ENCODE data around the gene RSRC1.
"Not testable (repeated sequence)": the region's sequence is repeated elsewhere in the genome, so short reads cannot be mapped to it uniquely, and the experiment has no call there.

The RSRC1 gene

DNA sequence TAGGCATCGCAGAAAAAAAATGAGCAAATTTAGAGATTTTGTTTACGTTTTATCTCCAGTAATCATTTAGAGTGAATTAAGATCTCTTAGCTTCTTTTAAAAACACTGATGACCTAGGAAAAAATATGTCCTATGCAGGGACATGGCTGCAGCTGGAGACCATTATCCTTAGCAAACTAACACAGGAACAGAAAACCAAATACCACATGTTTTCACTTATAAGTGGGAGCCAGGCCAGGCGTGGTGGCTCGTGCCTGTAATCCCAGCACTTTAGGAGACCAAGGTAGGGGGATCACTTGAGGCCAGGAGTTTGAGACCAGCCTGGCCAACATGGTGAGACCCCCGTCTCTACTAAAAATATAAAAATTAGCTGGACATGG lies 298.6 kb downstream of the RSRC1 start:
- DNase-seq = not testable (repeated sequence)

DNA sequence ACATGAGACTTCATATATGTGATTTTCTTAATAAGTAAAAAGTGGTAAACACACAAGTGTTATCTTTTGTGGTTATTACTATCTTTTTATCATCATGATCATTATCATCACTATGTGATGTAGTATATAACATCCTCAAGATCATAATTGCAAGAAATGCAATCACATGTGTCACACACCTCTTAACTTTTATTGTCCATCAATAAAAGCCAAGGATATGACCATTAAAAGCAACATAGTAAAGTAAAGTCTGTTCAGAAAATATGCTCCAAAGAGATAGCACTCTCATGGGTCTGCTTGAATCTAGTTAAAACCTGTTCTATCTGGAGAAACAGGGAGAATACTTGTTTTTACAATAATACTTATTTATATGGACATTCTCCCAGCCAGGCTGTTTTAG lies 308.1 kb downstream of the RSRC1 start:
- no peak for DNase-seq

GRCh38 chr3:158419820-158420653 lies 310.1 kb downstream of the RSRC1 start:
- DNase-seq = no peak

DNA sequence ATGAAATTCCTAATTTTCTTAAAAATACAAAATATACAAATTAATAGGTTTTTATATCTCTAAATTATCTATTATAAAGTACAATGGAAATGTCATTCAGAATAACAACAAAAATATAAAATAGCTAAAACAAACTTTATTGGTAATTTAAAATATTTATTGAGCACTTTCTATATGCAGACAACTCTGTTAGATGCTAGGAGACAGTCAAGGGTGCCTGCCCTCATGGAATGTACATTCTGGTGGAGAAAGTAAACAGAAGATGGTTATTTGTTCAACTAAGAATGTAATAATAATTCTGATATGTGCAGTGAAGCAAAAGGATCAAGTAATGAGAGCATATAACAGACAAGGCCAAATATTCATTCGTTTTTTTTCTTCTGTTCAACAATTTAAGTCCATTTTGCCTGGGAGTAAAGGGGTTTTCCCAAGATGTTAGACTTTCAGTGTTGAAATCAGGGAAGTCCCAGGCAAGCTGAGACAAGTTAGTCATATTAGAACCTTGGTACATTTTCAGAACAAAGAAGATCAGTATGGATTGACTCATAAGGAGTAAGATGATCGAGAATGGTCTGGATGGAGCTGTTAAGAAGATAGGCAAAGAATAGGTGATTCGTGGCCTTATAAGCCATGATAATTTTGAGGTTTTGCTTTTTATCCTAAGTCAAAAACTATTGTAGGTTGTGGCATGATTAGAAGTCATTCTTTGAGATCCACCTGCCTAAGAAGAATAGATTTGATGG lies 310.9 kb downstream of the RSRC1 start:
- peak; percentile 82 for DNase-seq

GRCh38 chr3:158430448-158430847 lies 320.6 kb downstream of the RSRC1 start:
- DNase-seq = no peak

GRCh38 chr3:158430968-158431367 lies 321.1 kb downstream of the RSRC1 start:
- no peak for DNase-seq

GRCh38 chr3:158431829-158432228 lies 321.9 kb downstream of the RSRC1 start:
- DNase-seq = no peak

DNA sequence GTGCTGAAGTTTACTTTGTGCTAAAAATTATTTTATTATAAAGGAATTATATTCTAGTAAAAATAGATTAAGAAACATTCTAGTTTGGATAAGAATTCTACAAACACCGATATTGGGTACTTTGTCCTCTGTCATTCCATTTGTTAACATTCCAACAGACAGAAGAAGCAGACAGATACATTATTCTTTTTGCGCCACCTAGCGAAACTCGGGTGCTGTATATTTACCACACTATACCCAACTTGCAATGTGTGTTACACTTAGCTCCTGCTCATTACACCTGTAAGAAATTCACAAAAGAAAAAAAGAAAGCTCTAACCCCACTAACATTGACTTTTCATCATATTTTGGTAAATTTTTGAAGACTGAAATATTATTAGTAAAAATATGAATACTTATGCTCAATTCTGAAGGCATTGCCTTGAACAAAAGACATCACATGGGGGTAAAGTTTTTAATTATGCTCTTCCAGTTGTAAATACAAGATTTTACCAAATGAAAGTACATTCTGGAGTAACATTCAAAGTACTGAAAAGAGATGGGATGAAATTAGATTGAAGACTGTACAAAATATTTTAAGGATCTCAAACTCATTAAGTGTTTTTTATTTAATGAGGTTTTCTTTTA lies 324.6 kb downstream of the RSRC1 start:
- peak; percentile 70 for DNase-seq

- no peak for DNase-seq
These were observed 333.7 kb downstream of the RSRC1 start for GRCh38 chr3:158443632-158444031.

GRCh38 chr3:158447408-158447807 lies 337.5 kb downstream of the RSRC1 start:
- no peak for DNase-seq

- no peak for DNase-seq
These were observed 341.6 kb downstream of the RSRC1 start for GRCh38 chr3:158451405-158452055.

DNA sequence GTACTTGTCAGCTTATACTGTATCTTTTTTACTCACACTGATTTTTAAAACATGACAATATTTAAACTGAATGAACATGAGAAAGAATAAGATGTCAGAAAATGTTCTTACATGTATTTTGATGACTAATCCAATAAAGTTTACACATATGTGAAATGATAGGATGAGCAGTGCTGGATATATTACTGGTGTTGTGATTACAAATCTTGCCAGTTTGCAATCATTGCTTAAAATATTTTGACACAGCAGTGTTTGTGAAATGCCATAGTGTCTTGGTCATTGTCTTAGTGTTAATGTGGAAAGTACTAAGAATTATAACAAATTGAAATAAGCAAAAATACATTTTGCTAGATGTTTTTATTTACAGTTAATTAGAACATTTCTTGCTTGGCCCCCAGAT lies 342.4 kb downstream of the RSRC1 start:
- DNase-seq = no peak

DNA sequence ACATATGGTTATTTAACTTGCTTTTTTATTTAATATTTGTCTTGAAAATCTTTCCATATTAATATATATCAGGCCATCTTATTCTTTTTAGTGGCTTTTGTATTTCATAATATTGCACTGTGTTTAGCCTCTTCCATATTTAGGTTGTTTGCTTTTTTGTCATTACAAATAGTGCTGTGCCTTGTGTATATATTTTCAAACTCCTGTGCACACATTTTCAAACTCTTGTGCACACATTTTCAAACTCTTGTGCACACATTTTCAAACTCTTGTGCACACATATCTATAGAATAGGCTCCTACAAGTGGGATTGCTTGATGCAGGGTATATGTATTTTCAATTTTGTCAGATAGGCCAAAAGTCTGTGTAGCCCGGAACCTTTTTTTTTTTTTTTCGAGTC lies 343.1 kb downstream of the RSRC1 start:
- DNase-seq = no peak

GRCh38 chr3:158453865-158454264 lies 344.0 kb downstream of the RSRC1 start:
- DNase-seq = no peak

GRCh38 chr3:158455406-158455805 lies 345.5 kb downstream of the RSRC1 start:
- no peak for DNase-seq

DNA sequence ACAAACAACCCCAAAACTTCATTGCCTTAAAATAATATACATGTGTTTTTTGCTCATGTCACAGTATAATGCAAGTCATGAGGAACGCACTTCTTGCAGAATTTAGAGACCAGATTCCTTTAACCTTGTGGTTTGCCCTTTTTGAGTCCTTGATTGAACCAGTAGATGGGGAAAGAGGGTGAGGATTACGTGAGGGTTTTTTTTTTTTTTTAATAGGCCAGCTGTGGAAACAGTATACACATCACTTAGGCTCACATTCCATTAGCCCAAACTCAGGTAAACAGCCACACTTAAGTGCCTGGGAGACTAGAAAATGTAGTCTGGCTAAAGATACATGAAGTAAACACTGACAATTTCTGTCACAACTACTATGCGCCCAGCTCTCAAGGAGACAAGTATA lies 346.2 kb downstream of the RSRC1 start:
- DNase-seq = no peak

DNA sequence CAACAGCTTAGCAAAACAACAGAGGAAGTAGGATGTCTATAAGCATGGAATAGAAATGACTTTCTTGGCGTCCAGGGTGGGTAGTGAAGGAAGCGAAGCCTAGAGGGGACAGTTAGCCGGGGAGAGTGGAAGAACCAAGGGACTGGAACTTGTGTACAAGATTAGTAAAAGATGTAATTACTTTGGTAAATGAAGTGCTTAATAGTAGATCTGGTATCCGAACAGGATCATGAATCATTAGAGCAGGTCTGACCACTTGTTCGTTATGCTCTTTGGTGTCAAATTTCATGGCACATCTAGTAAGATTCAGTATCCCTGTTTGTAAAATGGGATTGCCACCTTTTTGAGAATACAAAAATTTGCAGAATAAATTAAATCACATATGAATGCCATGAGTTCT lies 348.6 kb downstream of the RSRC1 start:
- no peak for DNase-seq

GRCh38 chr3:158460926-158461325 lies 351.0 kb downstream of the RSRC1 start:
- DNase-seq = peak; percentile 32

DNA sequence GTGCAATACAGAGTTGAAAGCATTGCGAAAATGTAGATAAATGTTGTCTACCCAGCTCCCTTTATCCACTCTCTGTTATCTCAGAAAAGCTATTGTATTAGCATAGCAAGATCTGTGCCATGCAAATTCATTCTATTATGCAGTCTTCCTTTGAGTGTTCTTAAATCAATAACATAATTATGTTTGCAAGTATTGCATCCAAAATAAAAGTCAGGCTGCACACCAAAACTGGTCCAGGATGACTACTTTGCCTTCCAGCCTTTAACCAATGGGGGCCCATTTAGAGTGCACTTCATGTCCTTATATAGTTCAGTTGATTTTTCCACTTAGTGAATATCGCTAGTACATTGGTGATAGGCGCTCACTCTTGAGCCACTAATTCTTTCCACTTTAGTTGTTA lies 353.7 kb downstream of the RSRC1 start:
- DNase-seq = no peak

GRCh38 chr3:158465074-158465473 lies 355.2 kb downstream of the RSRC1 start:
- no peak for DNase-seq

GRCh38 chr3:158470944-158471638 lies 361.2 kb downstream of the RSRC1 start:
- no peak for DNase-seq

DNA sequence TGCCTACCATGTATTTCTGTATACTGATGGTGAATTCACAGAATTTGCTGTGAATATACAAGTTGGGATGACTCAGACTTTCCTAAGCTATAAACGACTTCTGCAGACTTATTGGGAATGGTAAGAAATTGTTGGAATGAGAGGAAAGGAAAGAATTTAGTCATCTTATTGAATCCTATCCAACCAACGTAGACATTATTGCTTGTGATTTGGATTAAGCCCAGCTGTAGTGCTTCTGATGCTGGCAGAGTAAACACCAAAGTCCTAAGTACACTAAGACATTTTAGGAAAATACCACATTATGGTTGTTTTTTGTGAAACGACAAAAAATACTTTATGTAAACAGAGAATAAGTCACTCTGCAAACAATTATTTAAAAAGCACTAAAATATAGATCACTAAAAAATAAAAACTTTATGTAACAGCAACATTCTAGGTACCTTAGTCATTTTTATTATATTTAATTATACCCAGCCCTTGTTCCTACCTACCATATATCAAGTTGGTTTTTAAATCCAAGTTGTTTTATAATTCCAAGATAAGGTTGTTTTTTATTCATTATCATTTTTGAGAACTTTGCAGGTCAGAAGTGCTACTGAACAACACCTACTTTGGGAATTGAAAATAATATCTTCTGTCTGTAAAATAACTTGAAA lies 361.9 kb downstream of the RSRC1 start:
- DNase-seq = no peak
